Activated naive CD8-positive, alpha-beta T cell treated with anti-CD3 and anti-CD28 coated beads for 36 hours (primary cell): ENCODE data around the gene SLC49A4. TPM values are rescaled to one million over a fixed set of nuclear protein-coding genes. Genes with fewer than 3 reads are reported as not detected.
"Not testable (repeated sequence)": the region's sequence is repeated elsewhere in the genome, so short reads cannot be mapped to it uniquely, and the experiment has no call there.

Source experiments
- DNase-seq: peaks from one replicate; pipeline ENCODE4 v3.0.0; 2021
- H3K27ac Mint-ChIP-seq: one replicate; pipeline ENCODE4 v1.8.0; 2022; ENCODE audit warnings: mild to moderate bottlenecking, moderate library complexity, mixed read lengths
- H3K27me3 Mint-ChIP-seq: one replicate; pipeline ENCODE4 v1.8.0; 2022; ENCODE audit warnings: mild to moderate bottlenecking, mixed read lengths
- H3K36me3 Mint-ChIP-seq: one replicate; pipeline ENCODE4 v1.8.0; 2021; ENCODE audit warnings: mild to moderate bottlenecking, mixed read lengths
- H3K4me1 Mint-ChIP-seq: one replicate; pipeline ENCODE4 v1.8.0; 2021; ENCODE audit warnings: mixed read lengths
- H3K4me3 Mint-ChIP-seq: one replicate; pipeline ENCODE4 v1.8.0; 2022; ENCODE audit warnings: mild to moderate bottlenecking, moderate library complexity, mixed read lengths
- H3K9me3 Mint-ChIP-seq: one replicate; pipeline ENCODE4 v1.8.0; 2022; ENCODE audit warnings: mixed read lengths
- total RNA-seq, 2 experiments: library from RNA; stranded (reverse); gene quantifications; one replicate each; pipeline ENCODE4 v1.2.3, GENCODE V29; 2021

The SLC49A4 gene, protein sequence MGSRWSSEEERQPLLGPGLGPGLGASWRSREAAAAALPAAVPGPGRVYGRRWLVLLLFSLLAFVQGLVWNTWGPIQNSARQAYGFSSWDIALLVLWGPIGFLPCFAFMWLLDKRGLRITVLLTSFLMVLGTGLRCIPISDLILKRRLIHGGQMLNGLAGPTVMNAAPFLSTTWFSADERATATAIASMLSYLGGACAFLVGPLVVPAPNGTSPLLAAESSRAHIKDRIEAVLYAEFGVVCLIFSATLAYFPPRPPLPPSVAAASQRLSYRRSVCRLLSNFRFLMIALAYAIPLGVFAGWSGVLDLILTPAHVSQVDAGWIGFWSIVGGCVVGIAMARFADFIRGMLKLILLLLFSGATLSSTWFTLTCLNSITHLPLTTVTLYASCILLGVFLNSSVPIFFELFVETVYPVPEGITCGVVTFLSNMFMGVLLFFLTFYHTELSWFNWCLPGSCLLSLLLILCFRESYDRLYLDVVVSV
- 1 to 10 TPM; 1.8 TPM for total RNA-seq

GRCh38 chr3:122794779-122795673 is at the start of gene SLC49A4:
Gene SLC49A4, plus strand, starts transcription at chr3:122795069. Its CDS starts 124 bp downstream, at chr3:122795193.
- Mint-ChIP-seq H3K4me3 (peak within 1 kb of the TSS; percentile 87), H3K4me1 (peaks cover 29% of the 10 kb centered on the region), H3K27ac (peak within 1 kb of the TSS; percentile 84), H3K9me3 (no peaks in the 10 kb centered on the region), H3K27me3 (no peaks in the 10 kb centered on the region), H3K36me3 (no peaks in the 10 kb centered on the region)
- DNase-seq, result peak; percentile 79

- peaks cover 35% of the 10 kb centered on the region for H3K36me3 Mint-ChIP-seq
- DNase-seq, result no peak
- no peak overlapping the region for H3K4me3 Mint-ChIP-seq
- no peak overlapping the region for H3K27ac Mint-ChIP-seq
- H3K4me1 Mint-ChIP-seq, result peaks cover 3% of the 10 kb centered on the region
- peaks cover 1% of the 10 kb centered on the region for H3K9me3 Mint-ChIP-seq
- H3K27me3 Mint-ChIP-seq, result no peaks in the 10 kb centered on the region
Measured at GRCh38 chr3:122745369-122746021, 49.4 kb upstream of the SLC49A4 start.

DNA sequence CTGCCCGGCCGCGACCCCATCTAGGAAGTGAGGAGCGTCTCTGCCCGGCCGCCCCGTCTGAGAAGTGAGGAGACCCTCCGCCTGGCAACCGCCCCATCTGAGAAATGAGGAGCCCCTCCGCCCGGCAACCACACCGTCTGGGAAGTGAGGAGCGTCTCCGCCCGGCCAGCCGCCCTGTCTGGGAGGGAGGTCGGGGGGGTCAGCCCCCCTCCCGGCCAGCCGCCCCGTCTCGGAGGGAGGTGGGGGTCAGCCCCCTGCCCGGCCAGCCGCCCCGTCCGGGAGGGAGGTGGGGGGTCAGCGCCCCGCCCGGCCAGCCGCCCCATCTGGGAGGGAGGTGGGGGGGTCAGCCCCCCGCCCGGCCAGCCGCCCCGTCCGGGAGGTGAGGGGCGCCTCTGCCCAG is 47.6 kb upstream of the SLC49A4 start:
- H3K27me3 Mint-ChIP-seq, H3K27ac Mint-ChIP-seq, H3K9me3 Mint-ChIP-seq, H3K4me1 Mint-ChIP-seq, DNase-seq, H3K4me3 Mint-ChIP-seq: not testable (repeated sequence)
- H3K36me3 Mint-ChIP-seq, result peaks cover 29% of the 10 kb centered on the region

- Mint-ChIP-seq H3K4me3 (no peak overlapping the region), H3K4me1 (peaks cover 3% of the 10 kb centered on the region), H3K27me3 (no peaks in the 10 kb centered on the region), H3K9me3 (peaks cover 1% of the 10 kb centered on the region), H3K36me3 (peaks cover 19% of the 10 kb centered on the region), H3K27ac (no peak overlapping the region)
- DNase-seq, result no peak
Measured at GRCh38 chr3:122748347-122748746, 46.5 kb upstream of the SLC49A4 start.

- H3K36me3 Mint-ChIP-seq, result peaks cover 7% of the 10 kb centered on the region
- no peak for DNase-seq
- H3K4me1 Mint-ChIP-seq, result peaks cover 3% of the 10 kb centered on the region
- H3K9me3 Mint-ChIP-seq, result no peaks in the 10 kb centered on the region
- H3K27ac Mint-ChIP-seq, result no peak overlapping the region
- H3K27me3 Mint-ChIP-seq, result no peaks in the 10 kb centered on the region
- no peak overlapping the region for H3K4me3 Mint-ChIP-seq
Measured at GRCh38 chr3:122754929-122755328, 39.9 kb upstream of the SLC49A4 start.

DNA sequence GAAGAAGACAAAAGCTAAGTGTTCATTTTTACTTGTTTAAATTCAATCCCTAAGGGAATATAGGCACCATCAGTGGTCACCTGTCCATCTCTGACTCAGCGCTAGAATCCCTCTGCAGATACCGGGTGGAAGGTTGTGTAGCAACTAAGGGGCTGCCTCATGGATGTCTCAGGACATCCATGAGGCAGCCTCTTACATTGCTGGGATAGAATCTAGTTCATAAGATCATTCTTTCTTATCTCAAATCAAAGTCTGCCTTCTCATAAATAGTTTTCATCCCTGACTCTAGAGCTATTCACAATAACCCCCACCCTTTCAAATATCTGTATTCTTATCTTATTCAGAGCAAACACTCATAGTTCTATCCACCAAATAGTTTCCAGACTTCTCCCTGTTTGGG is 39.4 kb upstream of the SLC49A4 start:
- no peaks in the 10 kb centered on the region for H3K27me3 Mint-ChIP-seq
- no peak overlapping the region for H3K27ac Mint-ChIP-seq
- H3K36me3 Mint-ChIP-seq, result peaks cover 7% of the 10 kb centered on the region
- peaks cover 3% of the 10 kb centered on the region for H3K4me1 Mint-ChIP-seq
- H3K9me3 Mint-ChIP-seq, result no peaks in the 10 kb centered on the region
- DNase-seq, result no peak
- no peak overlapping the region for H3K4me3 Mint-ChIP-seq

DNA sequence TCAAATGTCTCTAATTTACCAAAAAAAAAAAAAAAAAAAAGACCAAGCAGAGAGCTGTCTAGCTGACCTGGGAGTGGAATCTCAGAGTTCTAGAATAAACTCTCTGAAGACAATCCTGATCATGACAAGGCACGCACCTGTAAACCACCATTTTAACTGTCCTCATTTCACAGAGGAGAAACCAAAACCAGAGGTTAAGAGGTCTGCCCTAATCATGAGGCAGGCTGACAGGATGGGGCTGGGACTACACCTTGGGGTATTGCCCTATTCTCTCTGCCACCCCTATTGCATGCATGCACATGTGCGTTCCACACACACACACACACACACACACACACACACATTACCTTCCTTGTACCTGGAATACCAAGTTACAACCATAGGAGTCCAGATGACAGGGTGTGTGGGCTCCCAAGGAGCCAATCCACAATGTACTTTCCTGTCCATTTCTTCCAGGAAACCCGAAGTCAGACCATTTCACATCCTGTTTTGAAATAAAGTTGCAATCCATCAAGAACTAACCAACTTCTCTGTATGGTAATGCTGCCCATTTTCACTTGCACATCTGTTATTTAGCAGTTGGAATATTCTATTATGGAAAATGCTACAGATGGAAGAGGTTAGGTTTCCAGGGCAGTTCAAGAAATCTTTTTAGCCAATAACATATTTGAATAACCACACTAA is 35.9 kb upstream of the SLC49A4 start:
- Mint-ChIP-seq H3K27me3 (no peaks in the 10 kb centered on the region), H3K36me3 (peaks cover 7% of the 10 kb centered on the region), H3K4me1 (peaks cover 3% of the 10 kb centered on the region), H3K4me3 (no peak overlapping the region), H3K27ac (no peak overlapping the region), H3K9me3 (no peaks in the 10 kb centered on the region)
- no peak for DNase-seq

GRCh38 chr3:122760453-122761271 is 34.2 kb upstream of the SLC49A4 start:
- Mint-ChIP-seq H3K4me3 (no peak overlapping the region), H3K27ac (no peak overlapping the region), H3K27me3 (no peaks in the 10 kb centered on the region), H3K4me1 (peaks cover 3% of the 10 kb centered on the region), H3K9me3 (no peaks in the 10 kb centered on the region), H3K36me3 (peaks cover 6% of the 10 kb centered on the region)
- DNase-seq, result no peak

DNA sequence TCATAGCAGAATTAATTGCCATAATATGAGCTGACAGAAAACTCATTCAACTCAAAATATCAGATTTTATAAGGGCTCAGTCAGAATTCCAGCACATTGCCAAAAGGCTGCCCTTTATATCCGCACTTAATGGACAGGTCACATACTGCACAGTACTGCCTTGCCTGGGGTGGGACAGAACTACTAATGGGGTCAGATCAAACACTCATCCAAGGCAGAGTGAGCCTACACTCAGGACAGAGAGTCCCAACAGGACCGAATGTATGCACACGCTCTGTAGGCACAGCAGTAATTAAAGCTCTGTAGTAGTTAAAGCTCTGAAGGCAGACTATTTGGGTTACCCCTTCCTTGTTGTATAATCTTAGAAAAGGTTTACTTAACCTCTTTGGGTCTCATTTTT is 28.4 kb upstream of the SLC49A4 start:
- no peaks in the 10 kb centered on the region for H3K4me1 Mint-ChIP-seq
- peaks cover 8% of the 10 kb centered on the region for H3K36me3 Mint-ChIP-seq
- H3K4me3 Mint-ChIP-seq, result no peak overlapping the region
- no peaks in the 10 kb centered on the region for H3K9me3 Mint-ChIP-seq
- H3K27ac Mint-ChIP-seq, result no peak overlapping the region
- no peak for DNase-seq
- no peaks in the 10 kb centered on the region for H3K27me3 Mint-ChIP-seq

GRCh38 chr3:122767540-122768372 is 27.1 kb upstream of the SLC49A4 start:
- no peaks in the 10 kb centered on the region for H3K9me3 Mint-ChIP-seq
- H3K27me3 Mint-ChIP-seq, result no peaks in the 10 kb centered on the region
- H3K4me3 Mint-ChIP-seq, result no peak overlapping the region
- peaks cover 6% of the 10 kb centered on the region for H3K36me3 Mint-ChIP-seq
- no peak for DNase-seq
- no peaks in the 10 kb centered on the region for H3K4me1 Mint-ChIP-seq
- no peak overlapping the region for H3K27ac Mint-ChIP-seq

DNA sequence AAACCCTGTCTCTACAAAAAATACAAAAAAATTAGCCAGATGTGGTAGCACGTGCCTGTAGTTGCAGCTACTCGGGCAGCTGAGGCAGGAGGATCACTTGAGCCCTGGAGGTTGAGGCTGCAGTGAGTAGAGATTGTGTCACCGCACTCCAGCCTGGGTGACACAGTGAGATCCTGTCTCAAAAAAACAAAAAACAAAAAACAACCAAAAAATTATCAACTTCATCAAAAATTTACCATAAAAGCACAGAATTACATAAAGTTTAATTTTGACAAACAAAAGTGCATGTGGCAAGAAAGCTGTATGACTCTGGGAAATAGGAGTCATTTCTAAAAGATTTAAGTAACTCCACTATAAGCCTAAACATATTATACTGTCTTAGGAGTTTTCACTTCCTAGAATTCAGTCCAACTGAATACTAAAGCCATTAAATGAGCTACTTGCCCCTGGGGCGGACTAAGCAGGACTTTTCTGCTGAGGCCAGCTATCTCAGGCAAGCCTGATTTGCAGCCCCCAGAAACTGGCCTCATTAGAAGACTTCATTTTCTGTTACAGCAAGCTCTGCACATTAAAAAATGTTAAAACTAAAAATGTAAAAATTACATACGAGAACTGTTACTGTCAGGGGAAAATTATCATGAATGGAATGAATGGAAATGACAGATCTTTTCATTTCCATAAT is 24.2 kb upstream of the SLC49A4 start:
- H3K4me3 Mint-ChIP-seq, result no peak overlapping the region
- no peaks in the 10 kb centered on the region for H3K9me3 Mint-ChIP-seq
- no peak for DNase-seq
- H3K36me3 Mint-ChIP-seq, result peaks cover 1% of the 10 kb centered on the region
- no peak overlapping the region for H3K27ac Mint-ChIP-seq
- no peaks in the 10 kb centered on the region for H3K27me3 Mint-ChIP-seq
- no peaks in the 10 kb centered on the region for H3K4me1 Mint-ChIP-seq

DNA sequence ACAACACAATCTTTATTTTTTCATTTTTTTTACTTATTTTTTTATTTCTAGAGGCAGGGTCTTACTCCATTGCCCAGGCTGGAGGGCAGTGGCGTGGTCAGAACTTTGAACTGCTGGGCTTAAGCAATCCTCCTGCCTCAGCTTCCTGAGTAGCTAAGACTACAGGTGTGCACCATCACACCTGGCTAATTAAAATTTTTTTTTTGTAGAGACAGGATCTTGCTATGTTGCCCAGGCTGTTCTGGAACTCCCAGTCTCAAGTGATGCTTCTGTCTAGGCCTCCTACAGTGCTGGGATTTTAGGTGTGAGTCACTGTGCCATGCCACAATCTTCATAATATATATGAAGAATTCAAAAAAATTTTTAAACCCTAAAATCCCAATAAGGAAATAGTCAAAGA is 22.0 kb upstream of the SLC49A4 start:
- Mint-ChIP-seq H3K9me3 (no peaks in the 10 kb centered on the region), H3K27me3 (no peaks in the 10 kb centered on the region), H3K4me3 (no peak overlapping the region), H3K4me1 (no peaks in the 10 kb centered on the region), H3K36me3 (peaks cover 1% of the 10 kb centered on the region), H3K27ac (no peak overlapping the region)
- no peak for DNase-seq
